ENCODE results near the gene EPRS1. TPM values are rescaled to one million over a fixed set of nuclear protein-coding genes. Genes with fewer than 3 reads are reported as not detected.

EPRS1 gene
- total RNA-seq, 1 donor from 2014 or later: 178 TPM

- H3K36me3 Mint-ChIP-seq (ENCODE audit: low read depth): peaks cover 29% of the 10 kb centered on the region
- H3K27ac Mint-ChIP-seq (ENCODE audit: unreplicated experiment): peak overlapping the region; percentile 71
- H3K4me3 Mint-ChIP-seq (ENCODE audit: unreplicated experiment): no peak overlapping the region
- peaks cover 32% of the 10 kb centered on the region for H3K4me1 Mint-ChIP-seq (ENCODE audit: low read depth)
- TF ChIP-seq CTCF (IDR thresholded peaks at IDR 0.05): peak; percentile 61
- no peaks in the 10 kb centered on the region for H3K9me3 Mint-ChIP-seq (ENCODE audit: low read depth)
- DNase-seq (ENCODE audit: low spot score): no peak
- H3K27me3 Mint-ChIP-seq (ENCODE audit: low read depth): no peaks in the 10 kb centered on the region
Measured at GRCh38 chr1:220012259-220012658, 34.0 kb downstream of the EPRS1 start.

GRCh38 chr1:220011620-220012019 is 34.7 kb downstream of the EPRS1 start:
- peak overlapping the region; percentile 71 for H3K27ac Mint-ChIP-seq (ENCODE audit: unreplicated experiment)
- H3K36me3 Mint-ChIP-seq (ENCODE audit: low read depth): peaks cover 30% of the 10 kb centered on the region

GRCh38 chr1:220007438-220007837 is 38.9 kb downstream of the EPRS1 start:
- no peak for TF ChIP-seq CTCF (IDR thresholded peaks at IDR 0.05)
- no peaks in the 10 kb centered on the region for H3K9me3 Mint-ChIP-seq (ENCODE audit: low read depth)
- peaks cover 26% of the 10 kb centered on the region for H3K36me3 Mint-ChIP-seq (ENCODE audit: low read depth)
- H3K27me3 Mint-ChIP-seq (ENCODE audit: low read depth): no peaks in the 10 kb centered on the region
- no peak for DNase-seq (ENCODE audit: low spot score)
- no peak overlapping the region for H3K27ac Mint-ChIP-seq (ENCODE audit: unreplicated experiment)
- H3K4me3 Mint-ChIP-seq (ENCODE audit: unreplicated experiment): no peak overlapping the region
- H3K4me1 Mint-ChIP-seq (ENCODE audit: low read depth): peaks cover 8% of the 10 kb centered on the region

More at GRCh38 chr1:220011620-220012019, 34.7 kb downstream of the EPRS1 start:
- DNase-seq (ENCODE audit: low spot score): no peak
- no peak for TF ChIP-seq CTCF (IDR thresholded peaks at IDR 0.05)
- Mint-ChIP-seq H3K4me1 (ENCODE audit: low read depth) (peaks cover 32% of the 10 kb centered on the region), H3K4me3 (ENCODE audit: unreplicated experiment) (no peak overlapping the region), H3K27me3 (ENCODE audit: low read depth) (no peaks in the 10 kb centered on the region), H3K9me3 (ENCODE audit: low read depth) (no peaks in the 10 kb centered on the region)

- TF ChIP-seq CTCF (IDR thresholded peaks at IDR 0.05): no peak
- H3K36me3 Mint-ChIP-seq (ENCODE audit: low read depth): peaks cover 24% of the 10 kb centered on the region
- peaks cover 15% of the 10 kb centered on the region for H3K4me1 Mint-ChIP-seq (ENCODE audit: low read depth)
- no peak for DNase-seq (ENCODE audit: low spot score)
- H3K27ac Mint-ChIP-seq (ENCODE audit: unreplicated experiment): peak overlapping the region; percentile 57
- H3K27me3 Mint-ChIP-seq (ENCODE audit: low read depth): no peaks in the 10 kb centered on the region
- no peak overlapping the region for H3K4me3 Mint-ChIP-seq (ENCODE audit: unreplicated experiment)
- no peaks in the 10 kb centered on the region for H3K9me3 Mint-ChIP-seq (ENCODE audit: low read depth)
Measured at GRCh38 chr1:220005489-220005888, 40.8 kb downstream of the EPRS1 start.

GRCh38 chr1:220003610-220004299 is 42.5 kb downstream of the EPRS1 start:
- H3K4me3 Mint-ChIP-seq (ENCODE audit: unreplicated experiment): no peak overlapping the region
- no peaks in the 10 kb centered on the region for H3K9me3 Mint-ChIP-seq (ENCODE audit: low read depth)
- DNase-seq (ENCODE audit: low spot score): no peak
- H3K4me1 Mint-ChIP-seq (ENCODE audit: low read depth): peaks cover 19% of the 10 kb centered on the region
- peaks cover 24% of the 10 kb centered on the region for H3K36me3 Mint-ChIP-seq (ENCODE audit: low read depth)
- H3K27me3 Mint-ChIP-seq (ENCODE audit: low read depth): no peaks in the 10 kb centered on the region
- TF ChIP-seq CTCF (IDR thresholded peaks at IDR 0.05): no peak
- no peak overlapping the region for H3K27ac Mint-ChIP-seq (ENCODE audit: unreplicated experiment)
